ENCODE results near the gene USB1.

GRCh38 chr16:57997528-57998265, 3.5 kb upstream of the USB1 start:
- TF ChIP-seq CTCF (IDR thresholded peaks at IDR 0.05) (no peak), POLR2A (IDR thresholded peaks at IDR 0.05) (no peak), POLR2AphosphoS5 (IDR thresholded peaks at IDR 0.05) (no peak)

Data from prostate gland (tissue), 2 donors.